GM18868 (cell line): ENCODE data around the gene TK2.
A peak's percentile ranks its signal among the peaks of the same experiment; 100 is the strongest.
"Not testable (repeated sequence)": the region's sequence is repeated elsewhere in the genome, so short reads cannot be mapped to it uniquely, and the experiment has no call there.

Experiments
- ATAC-seq: cut with Tn5 transposase; IDR thresholded peaks from one replicate; pipeline ENCODE4 v1.9.1; 2021; ENCODE audit warnings: mild to moderate bottlenecking, moderate library complexity; ENCODE audit not compliant: unreplicated experiment

The TK2 gene

DNA sequence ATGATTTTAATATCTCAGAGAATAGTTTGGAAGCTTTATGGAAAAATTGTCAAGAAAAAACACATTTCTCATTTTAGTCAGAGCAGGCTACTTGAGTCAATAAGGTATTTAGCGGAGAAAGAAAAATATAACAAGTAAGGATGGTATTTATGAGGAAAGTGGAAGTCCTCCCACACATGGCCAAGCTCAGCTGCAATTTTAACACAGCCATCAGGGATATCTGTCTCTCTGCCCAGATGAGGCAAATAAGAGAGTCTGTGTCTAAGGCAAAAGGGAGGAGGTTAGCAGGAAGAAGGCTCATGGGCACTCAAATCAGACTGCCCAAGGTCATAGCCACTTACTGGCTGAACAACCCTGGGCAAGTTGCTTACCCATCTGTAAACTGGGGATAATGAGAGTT is 24.2 kb upstream of the TK2 start:
- no peak for ATAC-seq

DNA sequence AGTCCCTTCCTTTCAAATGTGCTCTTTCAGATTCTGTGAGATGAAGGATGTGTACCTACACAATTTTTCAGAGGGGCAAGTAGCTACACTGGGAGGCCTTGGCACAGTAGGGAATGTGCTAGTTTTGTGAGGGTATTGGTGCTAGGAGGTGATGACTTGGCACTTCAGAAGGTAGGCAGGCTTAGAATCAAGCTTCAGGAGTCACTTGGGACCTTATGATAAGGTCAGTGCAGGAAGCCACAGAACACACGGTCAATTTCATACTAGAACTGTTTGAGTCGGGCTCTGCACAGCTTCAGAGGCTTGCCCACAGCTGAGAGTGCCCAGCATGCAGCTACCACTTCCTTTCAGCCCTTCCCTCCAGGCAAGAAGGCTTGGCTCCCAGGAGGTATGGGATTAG is 22.4 kb upstream of the TK2 start:
- no peak for ATAC-seq

DNA sequence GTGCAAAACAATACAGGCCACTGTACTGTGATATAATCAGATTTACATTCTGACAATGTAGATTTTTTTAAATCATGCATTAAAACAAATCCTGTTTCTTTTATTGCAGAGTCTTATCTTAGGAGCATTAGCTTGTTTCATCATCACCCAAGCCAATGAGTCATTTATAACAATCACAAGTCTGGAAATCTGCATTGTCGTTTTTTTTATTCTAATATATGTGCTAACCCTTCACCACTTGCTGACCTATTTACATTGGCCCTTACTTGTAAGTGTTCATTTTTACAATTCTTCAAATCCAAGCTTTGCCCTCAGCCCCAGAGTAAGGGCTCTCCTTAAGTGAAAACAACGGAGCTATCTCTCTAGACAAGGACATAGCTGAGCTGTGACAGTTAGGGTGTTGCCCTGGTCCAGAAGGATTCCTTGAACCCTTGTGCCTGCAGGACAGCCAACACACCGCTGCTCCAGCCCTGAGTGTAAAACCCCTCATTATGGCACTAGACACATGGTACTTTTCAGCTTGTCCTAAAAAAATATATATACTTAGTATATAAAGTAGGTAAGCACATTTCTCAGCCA is 20.0 kb upstream of the TK2 start:
- no peak for ATAC-seq

DNA sequence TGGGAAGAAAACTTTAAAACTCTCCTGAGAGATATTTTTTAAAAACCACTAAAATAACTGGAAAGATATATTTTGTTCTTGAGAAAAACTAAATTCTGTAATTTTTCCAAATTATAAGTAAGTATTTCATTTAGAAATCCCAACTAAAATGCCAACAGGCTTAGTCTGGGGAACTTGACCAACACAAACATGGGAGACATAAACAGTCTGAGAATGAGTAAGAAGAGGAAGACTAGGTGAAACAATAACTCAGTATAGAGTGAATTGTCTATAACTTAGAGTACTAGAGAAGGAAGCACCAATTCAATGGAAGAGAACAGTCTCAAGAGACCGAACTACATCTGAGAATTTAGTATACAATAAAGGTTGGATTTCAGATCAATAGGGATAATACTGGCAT is 19.2 kb upstream of the TK2 start:
- no peak for ATAC-seq

DNA sequence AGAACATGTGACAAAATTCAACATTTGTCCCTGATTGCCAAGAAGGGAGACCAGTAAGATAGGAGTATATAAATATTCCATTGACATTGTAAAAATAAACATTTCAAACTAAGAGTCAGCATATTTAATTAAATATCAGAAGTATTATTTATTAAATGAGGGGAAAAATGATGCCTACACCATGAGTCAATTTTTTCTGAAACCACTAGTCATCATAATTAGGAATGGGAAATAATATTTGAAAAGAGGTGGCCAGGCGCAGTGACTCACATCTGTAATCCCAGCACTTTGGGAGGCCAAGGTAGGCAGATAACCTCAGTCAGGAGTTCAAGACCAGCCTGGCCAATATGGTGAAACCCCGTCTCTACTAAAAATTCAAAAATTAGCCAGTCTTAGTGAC is 18.4 kb upstream of the TK2 start:
- ATAC-seq = no peak

DNA sequence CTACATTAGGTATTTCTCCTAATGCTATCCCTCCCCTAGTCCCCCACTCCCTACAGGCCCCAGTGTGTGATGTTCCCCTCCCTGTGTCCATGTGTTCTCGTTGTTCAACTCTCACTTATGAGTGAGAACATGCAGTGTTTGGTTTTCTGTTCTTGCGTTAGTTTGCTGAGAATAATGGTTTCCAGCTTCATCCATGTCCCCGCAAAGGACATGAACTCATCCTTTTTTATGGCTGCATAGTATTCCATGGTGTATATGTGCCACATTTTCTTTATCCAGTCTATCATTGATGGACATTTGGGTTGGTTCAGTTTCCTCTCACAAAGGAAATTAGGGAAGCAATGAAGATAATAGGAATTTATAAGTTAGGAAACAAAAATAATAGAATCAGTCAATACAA is 17.3 kb upstream of the TK2 start:
- ATAC-seq = not testable (repeated sequence)

DNA sequence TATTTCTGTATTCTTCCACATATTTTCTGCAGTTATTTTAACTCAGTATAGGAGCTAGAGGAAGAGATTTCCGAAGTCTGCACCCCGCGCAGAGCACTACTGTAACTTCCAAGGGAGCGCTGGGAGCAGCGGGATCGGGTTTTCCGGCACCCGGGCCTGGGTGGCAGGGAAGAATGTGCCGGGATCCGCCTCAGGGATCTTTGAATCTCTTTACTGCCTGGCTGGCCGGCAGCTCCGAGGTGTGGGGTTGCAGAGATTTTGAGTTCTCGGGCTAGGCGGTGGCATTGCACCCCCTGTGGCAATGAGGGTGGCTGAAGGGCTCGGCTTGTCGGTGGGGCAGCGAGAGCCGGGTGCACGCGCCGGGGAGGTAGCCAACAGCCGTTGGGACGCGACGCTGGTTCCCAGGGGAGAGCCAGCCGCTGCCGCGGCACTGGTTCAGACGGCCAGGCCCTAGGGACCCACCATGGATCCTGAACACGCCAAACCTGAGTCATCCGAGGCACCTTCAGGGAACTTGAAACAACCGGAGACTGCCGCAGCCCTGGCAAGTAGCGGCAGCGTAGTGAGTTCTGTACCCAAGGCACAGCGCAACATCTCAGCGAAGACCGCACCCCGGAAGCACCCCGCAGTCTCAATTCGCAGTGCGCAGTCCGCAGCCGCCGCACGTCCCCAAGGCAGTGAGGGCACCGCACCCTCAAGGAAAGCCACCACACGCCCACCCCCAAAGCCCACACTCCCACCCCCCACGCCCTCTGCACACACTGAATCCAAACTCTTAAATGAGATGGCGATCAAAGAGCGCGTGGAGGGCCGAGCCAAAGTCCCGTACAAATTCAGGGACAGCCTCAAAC is 16.4 kb upstream of the TK2 start, which contains the start of gene CMTM1:
CMTM1 (plus strand) TSS at position 389 of the 851 bp plus-strand sequence; CDS start at position 464, 75 bp downstream.
- no peak for ATAC-seq

DNA sequence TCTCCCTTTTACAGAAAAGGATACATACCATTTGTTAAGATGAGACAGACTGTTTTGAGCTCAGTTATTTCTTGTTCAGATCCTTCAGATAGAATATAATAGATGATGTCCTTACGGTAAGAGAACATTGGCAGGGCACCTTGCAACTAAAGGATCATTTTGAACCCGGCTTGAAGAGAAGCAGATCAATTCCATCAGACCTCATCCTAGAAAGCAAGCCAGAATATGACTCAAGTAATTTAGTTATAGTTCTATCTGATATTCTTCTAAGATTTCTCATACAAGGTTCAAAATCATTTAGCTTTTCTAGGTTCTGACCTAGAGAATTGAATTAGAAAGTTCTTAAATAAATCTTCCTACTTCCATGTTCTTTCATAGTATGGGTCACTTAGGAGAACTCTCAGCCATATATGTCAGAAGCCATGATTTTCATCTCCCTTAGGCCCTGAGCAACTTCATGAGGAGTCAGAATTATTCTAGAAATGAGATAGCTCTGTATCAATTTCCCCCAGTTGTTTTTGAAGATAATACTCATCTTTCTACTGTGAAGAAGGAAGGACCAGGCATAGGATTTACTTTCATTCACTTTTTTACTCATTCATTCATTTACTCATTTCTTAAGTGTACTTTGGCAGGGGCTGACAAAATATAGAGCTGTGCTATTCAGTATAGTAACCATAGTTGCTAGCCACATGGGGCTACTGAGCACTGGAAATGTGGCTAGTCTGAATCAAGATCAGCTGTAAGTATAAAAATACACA is 13.8 kb upstream of the TK2 start:
- peak; percentile 51 for ATAC-seq

DNA sequence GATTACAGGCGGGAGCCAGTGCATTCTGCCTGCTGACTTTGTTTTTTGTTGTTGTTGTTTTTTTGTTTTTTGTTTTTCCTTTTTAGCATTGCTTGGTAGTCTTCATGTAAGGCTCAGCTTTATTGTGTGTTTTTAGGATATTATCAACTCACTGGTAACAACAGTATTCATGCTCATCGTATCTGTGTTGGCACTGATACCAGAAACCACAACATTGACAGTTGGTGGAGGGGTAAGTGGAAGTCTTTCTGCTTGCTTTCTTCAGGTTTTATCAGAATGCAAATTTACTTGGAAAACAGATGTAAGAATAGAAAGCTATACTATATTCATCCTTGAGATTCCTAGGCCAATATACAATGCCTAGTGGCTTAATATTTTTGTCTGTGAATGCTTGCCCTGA is 13.1 kb upstream of the TK2 start:
- ATAC-seq = no peak

DNA sequence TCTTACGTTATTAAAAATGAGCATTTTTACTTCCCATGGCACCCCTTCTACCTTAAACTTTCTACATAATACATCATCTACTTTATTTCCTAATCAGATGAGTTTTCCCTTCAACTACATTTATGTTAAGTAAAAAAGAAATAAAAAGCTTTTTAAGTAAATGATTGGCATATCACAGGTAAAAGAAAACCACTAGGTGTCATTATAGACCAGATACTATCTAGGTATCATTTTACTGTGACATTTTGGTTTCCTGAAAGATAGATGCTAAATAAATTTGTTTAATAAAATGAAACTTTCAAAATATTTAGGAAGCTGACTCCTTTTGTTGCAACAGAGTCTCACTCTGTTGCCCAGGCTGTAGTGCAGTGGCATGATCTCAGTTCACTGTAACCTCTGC is 12.5 kb upstream of the TK2 start:
- no peak for ATAC-seq

DNA sequence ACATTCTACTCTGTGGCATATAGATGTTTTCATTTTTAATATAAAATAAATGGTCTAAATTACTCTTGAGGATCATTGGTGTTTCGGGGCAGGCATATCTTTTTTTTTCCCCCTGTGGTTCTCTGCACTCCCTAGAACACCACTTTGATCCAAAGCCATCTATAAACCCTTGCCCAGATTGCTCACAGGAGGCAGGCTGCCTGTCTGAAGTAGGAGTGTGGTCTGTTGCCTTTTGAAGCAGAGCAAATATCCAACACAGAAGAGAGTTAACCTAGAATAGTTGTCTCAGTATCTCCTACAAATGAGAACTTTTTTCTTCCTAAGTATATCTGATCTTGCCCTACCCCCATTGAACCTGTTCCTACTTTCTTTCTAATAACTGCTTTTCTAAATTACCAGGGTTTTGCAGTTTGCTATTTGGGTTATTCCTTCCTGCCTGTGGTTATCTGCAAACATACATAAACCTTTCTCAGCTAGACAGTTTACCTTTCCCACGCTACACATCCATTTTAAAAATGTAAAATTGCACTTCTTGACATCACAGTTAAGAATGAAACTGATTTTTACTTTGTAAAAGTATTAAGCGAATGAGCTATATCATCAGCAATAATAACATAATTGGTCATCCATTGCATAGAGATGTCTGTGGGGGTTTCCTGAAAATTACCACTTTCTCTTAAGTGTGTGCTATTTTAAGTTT is 11.6 kb upstream of the TK2 start:
- ATAC-seq = no peak

DNA sequence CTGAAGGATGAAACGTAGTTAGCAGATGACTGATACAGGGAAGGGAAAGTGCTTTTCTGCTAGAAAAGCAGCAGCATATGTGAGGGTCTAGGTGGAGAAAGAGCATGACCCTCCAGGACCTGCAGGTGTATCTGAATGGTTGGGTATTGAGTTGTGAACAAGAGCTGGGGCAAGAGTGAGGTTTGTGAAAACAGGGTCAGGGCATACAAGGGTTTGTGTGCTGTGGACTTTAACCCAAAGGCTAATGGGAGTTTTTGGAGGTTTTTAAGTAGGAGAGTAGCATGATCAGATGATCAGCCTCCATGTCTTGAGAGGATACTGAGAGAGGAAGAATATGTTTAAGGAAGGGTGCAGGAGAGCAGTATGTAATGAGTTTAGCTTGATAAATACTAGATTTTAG is 10.2 kb upstream of the TK2 start:
- no peak for ATAC-seq

DNA sequence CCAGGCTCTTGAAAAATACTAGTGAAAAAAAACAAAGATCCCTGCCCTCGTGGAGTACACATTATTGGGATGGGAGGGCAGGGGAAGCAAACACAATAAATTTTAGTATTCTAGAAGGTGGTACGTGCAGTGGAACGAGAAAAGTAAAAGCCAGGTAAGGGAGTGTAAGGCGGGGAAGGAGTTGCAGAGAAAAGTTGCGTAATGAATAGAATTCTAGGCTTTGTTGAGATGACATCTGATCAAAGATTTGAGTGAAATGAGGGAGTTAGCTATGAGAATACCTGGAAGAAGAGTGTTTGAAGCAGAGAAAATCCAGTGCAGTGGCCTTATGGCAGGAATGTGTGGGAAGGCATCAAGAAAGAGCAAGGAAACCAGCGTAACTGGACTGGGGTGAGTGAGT is 4.6 kb upstream of the TK2 start:
- ATAC-seq = no peak

DNA sequence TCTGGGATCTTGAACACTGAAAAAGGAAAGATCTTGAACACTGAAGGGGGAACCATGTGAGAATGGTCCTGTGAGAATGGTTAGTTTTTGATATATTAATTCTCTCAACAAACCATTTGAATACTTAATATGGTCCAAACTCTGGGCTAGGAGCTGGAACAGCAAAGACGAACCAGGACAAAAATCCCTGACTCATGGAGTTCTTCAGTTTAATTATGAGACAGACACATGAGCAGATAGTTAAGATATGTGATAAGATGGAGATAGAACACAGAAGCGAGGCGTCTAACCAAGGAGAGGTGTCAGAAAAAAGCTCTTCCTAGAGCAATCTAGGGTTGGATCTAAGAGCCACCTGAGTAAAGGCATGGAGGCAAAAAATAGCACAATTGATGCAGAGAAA is 4.1 kb upstream of the TK2 start:
- no peak for ATAC-seq

DNA sequence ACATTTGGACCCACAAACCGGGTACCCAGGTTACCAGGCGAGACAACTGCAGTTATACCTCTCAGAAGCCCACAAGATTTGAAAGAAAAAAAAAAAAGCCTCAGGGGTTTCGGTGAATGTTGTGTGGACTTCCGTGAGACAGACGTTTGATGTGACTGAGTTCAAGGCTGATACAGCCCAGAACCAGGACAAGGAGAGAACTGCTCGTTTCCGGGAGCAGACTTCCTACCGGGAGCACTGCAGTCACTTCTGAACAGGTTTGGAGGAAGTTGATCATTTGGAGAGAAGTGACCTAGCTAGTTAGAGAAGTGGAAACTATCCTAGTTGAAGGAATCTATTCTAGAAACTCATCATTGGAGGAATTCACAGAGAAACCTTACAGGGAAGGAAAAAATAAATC is 3.3 kb upstream of the TK2 start:
- ATAC-seq = no peak

DNA sequence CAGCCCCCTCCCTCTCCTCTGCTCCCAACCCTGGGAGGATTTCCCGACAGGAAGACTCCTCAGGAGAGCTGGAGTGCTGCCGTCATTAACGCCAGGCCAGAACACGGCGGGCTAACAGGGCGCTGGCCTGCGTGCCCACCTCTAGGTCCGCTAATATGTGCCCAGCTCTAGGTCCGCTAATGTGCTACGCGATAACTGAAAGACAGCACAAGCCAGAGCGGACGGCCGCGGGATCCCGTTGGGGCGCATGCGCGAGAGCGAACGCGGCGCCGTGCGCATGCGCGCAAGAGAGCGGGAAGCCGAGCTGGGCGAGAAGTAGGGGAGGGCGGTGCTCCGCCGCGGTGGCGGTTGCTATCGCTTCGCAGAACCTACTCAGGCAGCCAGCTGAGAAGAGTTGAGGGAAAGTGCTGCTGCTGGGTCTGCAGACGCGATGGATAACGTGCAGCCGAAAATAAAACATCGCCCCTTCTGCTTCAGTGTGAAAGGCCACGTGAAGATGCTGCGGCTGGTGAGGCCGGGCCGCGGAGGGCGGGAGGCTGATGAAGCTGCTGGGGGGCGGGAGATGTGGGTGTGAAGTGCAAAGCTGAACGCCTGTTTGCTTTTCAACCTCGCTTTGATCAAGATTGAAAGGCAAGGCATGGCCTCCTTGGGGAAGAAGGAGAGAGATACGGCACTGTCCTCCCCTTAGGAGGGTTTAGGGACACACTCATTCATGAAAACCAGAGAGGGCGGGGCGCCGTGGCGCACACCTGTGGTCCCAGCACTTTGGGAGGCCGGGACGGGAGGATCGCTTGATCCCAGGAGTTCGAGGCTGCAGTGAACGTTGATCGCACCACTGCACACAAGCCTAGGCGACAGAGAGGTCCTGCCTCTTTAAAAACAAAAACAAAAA is 2.6 kb upstream of the TK2 start, which contains the start of gene CKLF:
CKLF (plus strand) TSS at position 291 of the 892 bp plus-strand sequence; CDS start at position 431, 140 bp downstream.
- ATAC-seq = peak; percentile 63

DNA sequence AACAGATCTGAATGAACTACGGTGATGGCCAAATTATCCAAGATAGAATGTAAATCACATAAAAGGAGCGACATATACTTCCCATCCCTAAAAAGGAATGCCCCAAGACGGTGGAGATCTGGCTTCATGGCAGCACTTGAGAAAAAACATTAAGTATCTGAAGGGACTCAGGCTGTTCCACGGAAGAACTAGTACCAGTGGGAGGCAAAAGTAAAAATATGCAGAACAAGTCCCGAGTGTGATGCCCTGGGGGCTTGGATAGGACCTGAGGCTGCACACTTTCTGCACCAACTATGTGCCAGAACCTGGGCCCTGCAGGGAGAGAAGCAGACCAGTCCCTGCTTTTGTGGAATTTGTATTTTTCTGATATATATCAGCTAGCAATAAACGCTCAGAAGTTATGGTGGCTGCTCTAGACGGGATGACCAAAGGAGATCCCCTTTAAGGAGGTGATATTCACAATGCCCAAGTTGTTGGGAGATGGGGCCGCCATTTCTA is 1.9 kb upstream of the TK2 start:
- ATAC-seq = peak; percentile 4

DNA sequence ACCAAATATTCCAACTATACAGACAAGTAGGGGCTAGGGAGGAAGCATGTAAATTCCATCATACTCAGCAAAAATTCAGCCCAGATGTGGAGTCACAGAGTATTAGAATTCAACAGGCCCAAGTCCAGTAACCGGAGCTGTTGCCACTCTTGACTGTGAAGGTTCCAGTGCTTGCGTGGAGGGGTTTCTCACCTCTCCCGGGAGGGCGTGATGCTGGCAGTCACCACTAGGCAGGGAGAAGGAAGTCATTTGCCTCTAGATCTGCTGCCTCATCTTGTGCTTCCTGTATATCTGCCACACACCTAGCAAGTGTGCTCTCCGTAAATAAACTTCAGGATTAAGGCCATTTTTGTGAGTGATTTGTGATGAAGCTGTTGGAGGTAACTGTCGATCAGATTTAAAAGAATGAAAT is 1.4 kb upstream of the TK2 start:
- no peak for ATAC-seq

DNA sequence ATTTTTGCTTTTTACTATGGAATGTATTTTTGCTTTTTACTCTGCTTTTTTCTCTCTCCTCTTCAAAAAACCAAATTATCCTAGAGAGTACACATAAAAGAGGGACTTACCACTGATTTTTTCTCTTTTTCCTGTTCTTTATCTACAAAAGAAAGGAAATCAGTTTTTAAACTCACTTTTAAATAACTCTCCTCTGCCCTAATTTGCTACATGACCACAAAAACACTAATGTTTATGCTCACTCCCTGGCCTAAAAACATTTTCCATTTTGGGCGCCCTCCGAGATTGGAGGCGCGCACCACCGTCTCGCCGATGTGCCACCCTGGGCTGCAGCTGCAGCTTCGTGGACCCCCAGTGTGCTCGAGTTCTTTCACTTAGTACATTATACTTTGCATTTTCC is 1.1 kb downstream of the TK2 start:
- ATAC-seq = no peak

DNA sequence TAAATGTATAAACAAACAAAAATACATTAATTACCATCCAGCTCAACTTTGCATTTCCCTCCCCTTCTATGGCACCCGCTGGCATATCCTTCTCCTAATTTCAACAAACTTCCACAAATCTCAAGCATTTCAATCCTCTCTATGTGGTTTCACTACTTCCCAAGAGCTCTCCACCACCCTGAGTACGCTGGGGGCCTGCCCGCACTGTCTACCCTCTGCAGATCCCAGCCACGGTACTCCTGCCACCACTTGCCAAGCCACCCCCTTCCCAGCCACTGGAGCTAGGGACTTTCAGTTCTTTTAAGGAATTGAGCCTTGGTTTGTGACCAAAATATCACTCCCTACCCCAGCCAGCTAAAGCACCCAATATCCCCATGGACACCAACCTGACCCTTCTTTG is 1.9 kb downstream of the TK2 start:
- no peak for ATAC-seq
